Neural cell (in vitro differentiated cells): ENCODE data around the gene CCR5. TPM values are rescaled to one million over a fixed set of nuclear protein-coding genes. Genes with fewer than 3 reads are reported as not detected.

ENCODE experiments used
- H2AFZ ChIP-seq: fragments of 200-600, 300-800 bp; sonication (generic), shearing (Covaris generic); 2 replicates; pipeline ENCODE4 v1.6.0; 2014; ENCODE audit warnings: low read depth, mild to moderate bottlenecking, antibody characterized with exemption, low read length, moderate library complexity
- H3F3A ChIP-seq: fragments of 200-600 bp; shearing (Covaris generic); 2 replicates; pipeline ENCODE4 v1.6.1; 2016; ENCODE audit warnings: mild to moderate bottlenecking, moderate library complexity, mixed read lengths, antibody characterized with exemption, low read length; ENCODE audit not compliant: insufficient read depth, poor library complexity, severe bottlenecking
- H3K27ac ChIP-seq: fragments of 200-600, 300-800 bp; sonication (generic), shearing (Covaris generic); 2 replicates; pipeline ENCODE4 v1.5.1; 2014; ENCODE audit warnings: mild to moderate bottlenecking, low read length, moderate library complexity
- H3K27me3 ChIP-seq: fragments of 300-800, 200-600 bp; sonication (generic), shearing (Covaris generic); 2 replicates; pipeline ENCODE4 v1.6.0; 2014; ENCODE audit warnings: mild to moderate bottlenecking, low read depth, low read length, moderate library complexity; ENCODE audit not compliant: insufficient read depth
- H3K36me3 ChIP-seq: fragments of 300-800, 200-600 bp; sonication (generic), shearing (Covaris generic); 2 replicates; pipeline ENCODE4 v1.5.1; 2014; ENCODE audit warnings: mild to moderate bottlenecking, antibody characterized with exemption, low read length, moderate library complexity; ENCODE audit not compliant: insufficient read depth
- H3K4me2 ChIP-seq: fragments of 300-800, 200-600 bp; sonication (generic), shearing (Covaris generic); 2 replicates; pipeline ENCODE4 v1.6.0; 2014; ENCODE audit warnings: mild to moderate bottlenecking, low read length
- H3K4me3 ChIP-seq: fragments of 300-800, 200-600 bp; sonication (generic), shearing (Covaris generic); 2 replicates; pipeline ENCODE4 v1.5.1; 2014; ENCODE audit warnings: mild to moderate bottlenecking, low read length, moderate library complexity
- H3K79me2 ChIP-seq: fragments of 200-600 bp; shearing (Covaris generic); replicated peaks from 2 replicates; pipeline ENCODE4 v1.6.0; 2014; ENCODE audit warnings: mild to moderate bottlenecking, low read length, moderate library complexity; ENCODE audit not compliant: insufficient read depth
- H3K9ac ChIP-seq: fragments of 300-800, 200-600 bp; sonication (generic), shearing (Covaris generic); 2 replicates; pipeline ENCODE4 v1.6.1; 2016; ENCODE audit warnings: mild to moderate bottlenecking, low read length, mixed read lengths
- H3K9me2 ChIP-seq: fragments of 200-600 bp; shearing (Covaris generic); 2 replicates; pipeline ENCODE4 v1.6.1; 2016; ENCODE audit warnings: mild to moderate bottlenecking, low read length, mixed read lengths; ENCODE audit not compliant: insufficient read depth
- H3K9me3 ChIP-seq: fragments of 200-600, 300-800 bp; sonication (generic), shearing (Covaris generic); 2 replicates; pipeline ENCODE4 v1.6.1; 2016; ENCODE audit warnings: mild to moderate bottlenecking, mixed run types, low read length, moderate library complexity, mixed read lengths
- H4K20me1 ChIP-seq: fragments of 200-600 bp; shearing (Covaris generic); 2 replicates; pipeline ENCODE4 v1.6.1; 2016; ENCODE audit warnings: mild to moderate bottlenecking, mixed run types; ENCODE audit not compliant: insufficient read depth
- EP300 ChIP-seq: fragments of 450-650 bp; conservative IDR thresholded peaks from 2 replicates; pipeline ENCODE4 v1.6.1; 2014; ENCODE audit warnings: antibody characterized with exemption, mild to moderate bottlenecking, moderate library complexity; ENCODE audit not compliant: poor library complexity, severe bottlenecking
- EZH2 ChIP-seq: fragments of 200-600, 300-800 bp; shearing (Covaris generic), sonication (generic); IDR thresholded peaks from 2 replicates; pipeline ENCODE4 v1.6.1; 2014; ENCODE audit warnings: antibody characterized with exemption, low read length, borderline replicate concordance, mild to moderate bottlenecking; ENCODE audit not compliant: insufficient read depth, poor library complexity, severe bottlenecking
- MXI1 ChIP-seq: fragments of 450-650 bp; conservative IDR thresholded peaks from 2 replicates; pipeline ENCODE4 v1.6.1; 2014; ENCODE audit warnings: antibody characterized with exemption, mild to moderate bottlenecking; ENCODE audit not compliant: poor library complexity, severe bottlenecking
- POLR2AphosphoS5 ChIP-seq: IDR thresholded peaks from 2 replicates; pipeline ENCODE4 v1.6.1; 2012
- RAD21 ChIP-seq: fragments of 450-650 bp; conservative IDR thresholded peaks from 2 replicates; pipeline ENCODE4 v1.6.1; 2014; ENCODE audit warnings: antibody characterized with exemption, mild to moderate bottlenecking, moderate library complexity
- SMC3 ChIP-seq: fragments of 450-650 bp; conservative IDR thresholded peaks from 2 replicates; pipeline ENCODE4 v1.6.1; 2014; ENCODE audit warnings: antibody characterized with exemption, mild to moderate bottlenecking, moderate library complexity; ENCODE audit not compliant: poor library complexity
- TAF1 ChIP-seq: IDR thresholded peaks from 2 replicates; pipeline ENCODE4 v1.6.1; 2012; ENCODE audit warnings: low read depth
- polyA plus RNA-seq: library from polyadenylated mRNA; depleted of rRNA; stranded (reverse); fragments of >200 nt; gene quantifications from 2 replicates; pipeline ENCODE4 v1.2.3, GENCODE V29; 2014
- TF ChIP-seq, protein P1 (sequence below): IDR thresholded peaks from 2 replicates; pipeline ENCODE4 v1.6.1; 2012; ENCODE audit warnings: borderline replicate concordance
- TF ChIP-seq, protein P2 (sequence below): fragments of 450-650 bp; IDR thresholded peaks from 2 replicates; pipeline ENCODE4 v1.5.1; 2014; ENCODE audit warnings: antibody characterized with exemption, mild to moderate bottlenecking, moderate library complexity; ENCODE audit not compliant: poor library complexity, severe bottlenecking

CCR5 gene
- polyA plus RNA-seq, 1 donor from 2014 or later = not detected

DNA sequence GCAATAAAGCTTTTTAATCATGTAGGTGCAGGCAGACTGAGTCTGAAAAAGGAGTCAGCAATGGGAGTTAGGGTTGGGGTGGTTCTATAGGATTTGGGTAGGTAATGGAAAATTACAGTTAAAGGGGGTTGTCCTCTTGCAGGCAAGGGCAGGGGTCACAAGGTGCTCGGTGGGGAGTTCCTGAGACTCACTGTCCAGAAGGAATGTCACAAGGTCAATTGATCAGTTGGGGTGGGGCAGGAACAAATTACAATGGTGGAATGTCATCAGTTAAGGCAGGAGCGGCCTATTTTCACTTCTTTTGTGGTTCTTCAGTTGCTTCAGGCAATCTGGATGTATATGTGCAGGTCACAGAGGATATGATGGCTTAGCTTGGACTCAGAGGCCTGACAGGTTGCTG lies 22.3 kb downstream of the CCR5 start:
- no peak overlapping the region for H3K4me2 ChIP-seq
- no peak overlapping the region for H3K9ac ChIP-seq
- no peak overlapping the region for H3K27ac ChIP-seq
- no peaks in the 10 kb centered on the region for H3K9me2 ChIP-seq
- H4K20me1 ChIP-seq = no peaks in the 10 kb centered on the region
- H3K36me3 ChIP-seq = no peaks in the 10 kb centered on the region
- no peaks in the 10 kb centered on the region for H3K27me3 ChIP-seq
- no peak overlapping the region for H3K4me3 ChIP-seq
- no peaks in the 10 kb centered on the region for H3K79me2 ChIP-seq
- TF ChIP-seq, protein P1, sequence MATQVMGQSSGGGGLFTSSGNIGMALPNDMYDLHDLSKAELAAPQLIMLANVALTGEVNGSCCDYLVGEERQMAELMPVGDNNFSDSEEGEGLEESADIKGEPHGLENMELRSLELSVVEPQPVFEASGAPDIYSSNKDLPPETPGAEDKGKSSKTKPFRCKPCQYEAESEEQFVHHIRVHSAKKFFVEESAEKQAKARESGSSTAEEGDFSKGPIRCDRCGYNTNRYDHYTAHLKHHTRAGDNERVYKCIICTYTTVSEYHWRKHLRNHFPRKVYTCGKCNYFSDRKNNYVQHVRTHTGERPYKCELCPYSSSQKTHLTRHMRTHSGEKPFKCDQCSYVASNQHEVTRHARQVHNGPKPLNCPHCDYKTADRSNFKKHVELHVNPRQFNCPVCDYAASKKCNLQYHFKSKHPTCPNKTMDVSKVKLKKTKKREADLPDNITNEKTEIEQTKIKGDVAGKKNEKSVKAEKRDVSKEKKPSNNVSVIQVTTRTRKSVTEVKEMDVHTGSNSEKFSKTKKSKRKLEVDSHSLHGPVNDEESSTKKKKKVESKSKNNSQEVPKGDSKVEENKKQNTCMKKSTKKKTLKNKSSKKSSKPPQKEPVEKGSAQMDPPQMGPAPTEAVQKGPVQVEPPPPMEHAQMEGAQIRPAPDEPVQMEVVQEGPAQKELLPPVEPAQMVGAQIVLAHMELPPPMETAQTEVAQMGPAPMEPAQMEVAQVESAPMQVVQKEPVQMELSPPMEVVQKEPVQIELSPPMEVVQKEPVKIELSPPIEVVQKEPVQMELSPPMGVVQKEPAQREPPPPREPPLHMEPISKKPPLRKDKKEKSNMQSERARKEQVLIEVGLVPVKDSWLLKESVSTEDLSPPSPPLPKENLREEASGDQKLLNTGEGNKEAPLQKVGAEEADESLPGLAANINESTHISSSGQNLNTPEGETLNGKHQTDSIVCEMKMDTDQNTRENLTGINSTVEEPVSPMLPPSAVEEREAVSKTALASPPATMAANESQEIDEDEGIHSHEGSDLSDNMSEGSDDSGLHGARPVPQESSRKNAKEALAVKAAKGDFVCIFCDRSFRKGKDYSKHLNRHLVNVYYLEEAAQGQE = no peak
- TF ChIP-seq EP300 = no peak
- no peak for TF ChIP-seq POLR2AphosphoS5
- TF ChIP-seq SMC3 = no peak
- TF ChIP-seq, protein P2, sequence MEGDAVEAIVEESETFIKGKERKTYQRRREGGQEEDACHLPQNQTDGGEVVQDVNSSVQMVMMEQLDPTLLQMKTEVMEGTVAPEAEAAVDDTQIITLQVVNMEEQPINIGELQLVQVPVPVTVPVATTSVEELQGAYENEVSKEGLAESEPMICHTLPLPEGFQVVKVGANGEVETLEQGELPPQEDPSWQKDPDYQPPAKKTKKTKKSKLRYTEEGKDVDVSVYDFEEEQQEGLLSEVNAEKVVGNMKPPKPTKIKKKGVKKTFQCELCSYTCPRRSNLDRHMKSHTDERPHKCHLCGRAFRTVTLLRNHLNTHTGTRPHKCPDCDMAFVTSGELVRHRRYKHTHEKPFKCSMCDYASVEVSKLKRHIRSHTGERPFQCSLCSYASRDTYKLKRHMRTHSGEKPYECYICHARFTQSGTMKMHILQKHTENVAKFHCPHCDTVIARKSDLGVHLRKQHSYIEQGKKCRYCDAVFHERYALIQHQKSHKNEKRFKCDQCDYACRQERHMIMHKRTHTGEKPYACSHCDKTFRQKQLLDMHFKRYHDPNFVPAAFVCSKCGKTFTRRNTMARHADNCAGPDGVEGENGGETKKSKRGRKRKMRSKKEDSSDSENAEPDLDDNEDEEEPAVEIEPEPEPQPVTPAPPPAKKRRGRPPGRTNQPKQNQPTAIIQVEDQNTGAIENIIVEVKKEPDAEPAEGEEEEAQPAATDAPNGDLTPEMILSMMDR = no peak
- TF ChIP-seq RAD21 = no peak
- TF ChIP-seq TAF1 = no peak
- no peak for TF ChIP-seq EZH2
- no peak for TF ChIP-seq MXI1
- no peaks in the 10 kb centered on the region for H3K9me3 ChIP-seq
- no peaks in the 10 kb centered on the region for H3F3A ChIP-seq
- H2AFZ ChIP-seq = no peak overlapping the region

- TF ChIP-seq, protein P2 = no peak
- TF ChIP-seq MXI1 = no peak
- no peak for TF ChIP-seq TAF1
- no peak for TF ChIP-seq RAD21
- no peak for TF ChIP-seq POLR2AphosphoS5
- no peak for TF ChIP-seq SMC3
- no peak for TF ChIP-seq EP300
- TF ChIP-seq, protein P1 = no peak
- TF ChIP-seq EZH2 = no peak
- no peaks in the 10 kb centered on the region for H3F3A ChIP-seq
- H3K4me3 ChIP-seq = no peak overlapping the region
- no peaks in the 10 kb centered on the region for H4K20me1 ChIP-seq
- H3K27ac ChIP-seq = no peak overlapping the region
- no peaks in the 10 kb centered on the region for H3K9me3 ChIP-seq
- H3K4me2 ChIP-seq = no peak overlapping the region
- no peak overlapping the region for H3K9ac ChIP-seq
- no peaks in the 10 kb centered on the region for H3K9me2 ChIP-seq
- no peak overlapping the region for H2AFZ ChIP-seq
- H3K27me3 ChIP-seq = no peaks in the 10 kb centered on the region
- no peaks in the 10 kb centered on the region for H3K36me3 ChIP-seq
- H3K79me2 ChIP-seq = no peaks in the 10 kb centered on the region
Measured at GRCh38 chr3:46393554-46394434, 23.0 kb downstream of the CCR5 start.
